ENCODE results near the gene GMDS.

GRCh38 chr6:2118136-2118535, 127.3 kb downstream of the GMDS start:
- no peak for TF ChIP-seq POLR2A (IDR thresholded peaks at IDR 0.05)
- TF ChIP-seq, protein P1, sequence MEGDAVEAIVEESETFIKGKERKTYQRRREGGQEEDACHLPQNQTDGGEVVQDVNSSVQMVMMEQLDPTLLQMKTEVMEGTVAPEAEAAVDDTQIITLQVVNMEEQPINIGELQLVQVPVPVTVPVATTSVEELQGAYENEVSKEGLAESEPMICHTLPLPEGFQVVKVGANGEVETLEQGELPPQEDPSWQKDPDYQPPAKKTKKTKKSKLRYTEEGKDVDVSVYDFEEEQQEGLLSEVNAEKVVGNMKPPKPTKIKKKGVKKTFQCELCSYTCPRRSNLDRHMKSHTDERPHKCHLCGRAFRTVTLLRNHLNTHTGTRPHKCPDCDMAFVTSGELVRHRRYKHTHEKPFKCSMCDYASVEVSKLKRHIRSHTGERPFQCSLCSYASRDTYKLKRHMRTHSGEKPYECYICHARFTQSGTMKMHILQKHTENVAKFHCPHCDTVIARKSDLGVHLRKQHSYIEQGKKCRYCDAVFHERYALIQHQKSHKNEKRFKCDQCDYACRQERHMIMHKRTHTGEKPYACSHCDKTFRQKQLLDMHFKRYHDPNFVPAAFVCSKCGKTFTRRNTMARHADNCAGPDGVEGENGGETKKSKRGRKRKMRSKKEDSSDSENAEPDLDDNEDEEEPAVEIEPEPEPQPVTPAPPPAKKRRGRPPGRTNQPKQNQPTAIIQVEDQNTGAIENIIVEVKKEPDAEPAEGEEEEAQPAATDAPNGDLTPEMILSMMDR (IDR thresholded peaks at IDR 0.05) = no peak

All from heart left ventricle (tissue), 13 donors.